BJ (cell line): ENCODE data around the gene CFAP58. TPM values are rescaled to one million over a fixed set of nuclear protein-coding genes. Genes with fewer than 3 reads are reported as not detected.

Experiments used
- CTCF ChIA-PET: fragments of 350-600 bp; formaldehyde crosslinking; extraction: SDS; loops from one replicate; lab custom pipeline; 2021; ENCODE audit warnings: antibody characterized with exemption, inconsistent platforms; lab: Yijun Ruan, JAX
- POLR2A ChIA-PET: fragments of 300-600 bp; sonication (Branson Sonifier 250); formaldehyde crosslinking; extraction: SDS; loops from one replicate; lab custom pipeline; 2021; ENCODE audit warnings: antibody characterized with exemption; lab: Charles Lee
- DNase-seq: peaks from one replicate; pipeline ENCODE4 v3.0.0-alpha.2; 2011; ENCODE audit warnings: low read depth
- H3K27me3 ChIP-seq: 2 replicates; pipeline ENCODE4 v1.6.0; 2011; ENCODE audit warnings: low read length; ENCODE audit not compliant: control insufficient read depth, insufficient read depth
- H3K36me3 ChIP-seq: 2 replicates; pipeline ENCODE4 v1.5.1; 2011; ENCODE audit warnings: low read length; ENCODE audit not compliant: control insufficient read depth, insufficient read depth
- H3K4me3 ChIP-seq: 2 replicates; pipeline ENCODE4 v1.5.1; 2011; ENCODE audit warnings: low read depth, mild to moderate bottlenecking, control low read depth, low read length
- polyA plus RNA-seq: library from polyadenylated mRNA; depleted of rRNA; stranded (reverse); fragments of >200 nt; gene quantifications from 2 replicates; pipeline ENCODE4 v1.2.3, GENCODE V29; 2011
- TF ChIP-seq, protein P1 (sequence below): IDR thresholded peaks from 2 replicates; pipeline ENCODE4 v1.5.1; 2011; ENCODE audit warnings: low read depth, mild to moderate bottlenecking, control low read depth, inconsistent platforms, low read length, moderate library complexity; ENCODE audit not compliant: insufficient read depth

The CFAP58 gene
- polyA plus RNA-seq, 1 experiment: 0.23 TPM

DNA sequence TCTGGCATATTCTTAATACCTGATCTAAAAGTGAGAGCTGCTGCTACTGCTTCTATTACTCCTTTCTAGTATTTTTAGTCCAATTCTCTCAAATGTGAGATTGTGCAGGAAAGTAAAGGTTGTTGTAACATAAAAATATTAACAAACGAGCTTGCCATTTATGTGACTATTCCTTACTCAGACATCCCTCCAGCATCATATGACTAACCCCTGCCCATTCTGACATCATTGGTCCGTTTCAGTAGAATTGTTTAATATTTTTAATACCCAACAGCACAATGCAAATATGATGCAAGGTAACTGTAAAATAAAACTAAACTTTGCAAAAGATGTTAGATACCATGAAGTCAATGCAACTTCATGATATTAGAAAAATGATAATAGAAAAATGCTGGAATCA lies 83.6 kb downstream of the CFAP58 start:
- TF ChIP-seq, protein P1, sequence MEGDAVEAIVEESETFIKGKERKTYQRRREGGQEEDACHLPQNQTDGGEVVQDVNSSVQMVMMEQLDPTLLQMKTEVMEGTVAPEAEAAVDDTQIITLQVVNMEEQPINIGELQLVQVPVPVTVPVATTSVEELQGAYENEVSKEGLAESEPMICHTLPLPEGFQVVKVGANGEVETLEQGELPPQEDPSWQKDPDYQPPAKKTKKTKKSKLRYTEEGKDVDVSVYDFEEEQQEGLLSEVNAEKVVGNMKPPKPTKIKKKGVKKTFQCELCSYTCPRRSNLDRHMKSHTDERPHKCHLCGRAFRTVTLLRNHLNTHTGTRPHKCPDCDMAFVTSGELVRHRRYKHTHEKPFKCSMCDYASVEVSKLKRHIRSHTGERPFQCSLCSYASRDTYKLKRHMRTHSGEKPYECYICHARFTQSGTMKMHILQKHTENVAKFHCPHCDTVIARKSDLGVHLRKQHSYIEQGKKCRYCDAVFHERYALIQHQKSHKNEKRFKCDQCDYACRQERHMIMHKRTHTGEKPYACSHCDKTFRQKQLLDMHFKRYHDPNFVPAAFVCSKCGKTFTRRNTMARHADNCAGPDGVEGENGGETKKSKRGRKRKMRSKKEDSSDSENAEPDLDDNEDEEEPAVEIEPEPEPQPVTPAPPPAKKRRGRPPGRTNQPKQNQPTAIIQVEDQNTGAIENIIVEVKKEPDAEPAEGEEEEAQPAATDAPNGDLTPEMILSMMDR: no peak
- no peak overlapping the region for H3K4me3 ChIP-seq
- H3K27me3 ChIP-seq: no peaks in the 10 kb centered on the region
- H3K36me3 ChIP-seq: no peaks in the 10 kb centered on the region
- ChIA-PET POLR2A (no interaction called here), CTCF (interaction anchor here (0.7 kb wide), 1 partner anchor 11 kb away, joined by 3 read pairs; no protein-coding TSS in a partner anchor)
- no peak for DNase-seq

DNA sequence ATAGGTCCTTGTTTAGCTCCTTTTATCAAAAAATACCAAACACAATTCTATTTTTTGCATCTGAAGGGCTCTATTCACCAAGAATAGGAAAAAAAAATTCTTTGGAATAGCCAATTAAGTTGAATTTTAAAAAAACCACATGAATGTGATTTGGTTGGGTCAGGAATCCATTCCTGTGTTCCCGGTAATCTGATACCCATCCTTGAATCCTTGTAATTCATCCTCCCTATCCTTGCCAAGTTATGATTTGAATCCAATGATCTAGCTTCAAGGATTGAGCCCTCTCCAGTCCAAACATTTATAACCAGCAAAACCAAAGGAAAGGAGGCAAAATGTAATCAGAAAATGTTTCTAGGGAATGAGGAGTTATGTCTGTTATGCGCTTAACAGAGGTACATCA lies 86.6 kb downstream of the CFAP58 start:
- DNase-seq: no peak
- Histone ChIP-seq H3K27me3 (no peaks in the 10 kb centered on the region), H3K36me3 (no peaks in the 10 kb centered on the region), H3K4me3 (no peak overlapping the region)
- TF ChIP-seq, protein P1: no peak
- CTCF ChIA-PET: interaction anchor here (0.7 to 0.9 kb wide), 2 partner anchors 11 to 198 kb away, joined by 3 read pairs; no protein-coding TSS in a partner anchor
- POLR2A ChIA-PET: no interaction called here

DNA sequence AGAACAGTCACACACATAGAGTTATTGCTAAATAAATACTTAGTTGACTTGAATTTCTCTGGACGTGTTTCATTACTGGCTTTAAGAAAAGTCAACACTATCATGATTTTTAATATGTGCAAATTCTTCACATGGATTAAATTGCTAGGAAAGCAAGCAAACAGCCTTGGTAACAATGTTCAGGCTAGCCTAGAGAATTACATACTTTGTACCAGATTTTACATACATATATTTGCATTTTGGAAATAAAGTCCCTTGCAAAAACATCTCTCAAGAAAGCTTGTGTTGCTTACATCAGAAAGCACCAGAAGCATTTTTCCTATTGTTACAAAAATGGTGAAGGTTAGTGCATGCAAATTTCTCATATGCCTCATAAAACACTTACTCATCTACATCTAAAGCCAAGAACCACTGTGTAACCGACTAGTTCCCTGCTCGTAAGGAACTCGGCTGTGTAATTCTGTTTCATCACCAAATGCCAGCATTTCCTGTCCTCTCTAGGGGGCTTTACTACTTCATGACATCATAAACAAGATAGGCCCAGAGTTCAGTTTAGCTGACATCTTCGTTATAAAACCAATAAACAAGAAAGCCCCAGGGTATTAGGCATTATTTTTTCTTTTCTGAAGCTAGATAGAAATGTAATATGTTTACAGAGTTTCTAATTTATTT lies 87.8 kb downstream of the CFAP58 start:
- no peak overlapping the region for H3K4me3 ChIP-seq
- ChIA-PET CTCF (interaction anchor here (1.0 to 1.5 kb wide), 2 partner anchors 10 to 12 kb away, joined by 3 read pairs; no protein-coding TSS in a partner anchor), POLR2A (interaction anchor here (0.6 kb wide), 1 partner anchor 38 kb away, joined by 3 read pairs; no protein-coding TSS in a partner anchor)
- DNase-seq: peak; percentile 91
- no peaks in the 10 kb centered on the region for H3K27me3 ChIP-seq
- H3K36me3 ChIP-seq: no peaks in the 10 kb centered on the region
- TF ChIP-seq, protein P1: no peak

DNA sequence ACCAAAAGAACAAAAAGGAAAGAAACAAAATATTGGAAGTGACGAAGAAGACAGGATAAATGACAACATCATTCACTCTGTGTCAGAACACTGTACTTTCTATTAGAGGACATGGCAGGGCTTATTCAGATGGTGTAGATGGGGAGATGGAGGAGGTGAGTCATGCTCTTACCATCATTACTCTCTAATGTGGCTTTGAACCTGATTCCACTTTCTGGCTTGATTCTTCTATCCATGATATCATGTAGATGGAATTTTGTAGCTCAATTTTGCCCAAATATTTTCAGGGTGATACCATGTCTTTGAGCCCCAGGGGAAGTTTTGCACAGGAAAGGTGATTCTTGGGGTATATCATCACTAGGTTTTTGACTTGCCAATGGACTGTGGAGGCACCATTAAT lies 91.7 kb downstream of the CFAP58 start:
- peak; percentile 66 for DNase-seq
- no peak overlapping the region for H3K4me3 ChIP-seq
- CTCF ChIA-PET: no interaction called here
- H3K36me3 ChIP-seq: no peaks in the 10 kb centered on the region
- POLR2A ChIA-PET: no interaction called here
- TF ChIP-seq, protein P1: no peak
- no peaks in the 10 kb centered on the region for H3K27me3 ChIP-seq

DNA sequence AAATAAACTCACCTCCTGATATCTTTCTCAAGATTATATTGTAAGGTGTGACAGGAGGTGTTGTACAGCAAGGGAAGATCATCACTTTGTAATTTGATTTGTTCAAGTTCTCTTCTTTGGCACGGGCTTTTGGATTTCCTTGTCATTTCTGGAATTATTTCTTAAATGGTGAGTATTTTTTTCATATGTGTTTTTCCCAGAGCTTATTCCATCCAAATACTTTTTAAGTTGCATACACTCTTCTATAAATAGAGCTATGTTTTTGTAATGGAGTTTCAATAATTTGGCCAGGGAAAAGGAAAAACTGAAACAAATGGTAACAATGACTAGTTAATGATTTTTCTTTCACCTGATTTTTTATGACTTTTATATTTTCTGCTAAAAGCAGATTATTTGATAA lies 92.5 kb downstream of the CFAP58 start:
- H3K36me3 ChIP-seq: no peaks in the 10 kb centered on the region
- H3K27me3 ChIP-seq: no peaks in the 10 kb centered on the region
- TF ChIP-seq, protein P1: no peak
- DNase-seq: no peak
- H3K4me3 ChIP-seq: no peak overlapping the region
- ChIA-PET POLR2A (no interaction called here), CTCF (interaction anchor here (0.6 kb wide), 1 partner anchor 165 kb away, joined by 3 read pairs; no protein-coding TSS in a partner anchor)
